BE2C (cell line): ENCODE results near the gene SLC1A5.
"Not testable (repeated sequence)": the region's sequence is repeated elsewhere in the genome, so short reads cannot be mapped to it uniquely, and the experiment has no call there.

Source experiments
- DNase-seq: peaks from one replicate; pipeline ENCODE4 v3.0.0-alpha.2; 2020
- H3K27me3 ChIP-seq: fragments of 250-450 bp; sonication (Bioruptor Pico); 2 replicates; pipeline ENCODE4 v1.5.1; 2020; ENCODE audit warnings: mild to moderate bottlenecking
- H3K36me3 ChIP-seq: fragments of 250-450 bp; sonication (Bioruptor Pico); 2 replicates; pipeline ENCODE4 v1.5.1; 2020; ENCODE audit warnings: mild to moderate bottlenecking
- H3K4me1 ChIP-seq: fragments of 250-450 bp; sonication (Bioruptor Pico); 2 replicates; pipeline ENCODE4 v1.5.1; 2020
- H3K4me3 ChIP-seq: 2 replicates; pipeline ENCODE4 v1.5.1; 2011; ENCODE audit warnings: low read depth, low read length
- H3K9me3 ChIP-seq: fragments of 250-450 bp; sonication (Bioruptor Pico); 2 replicates; pipeline ENCODE4 v1.5.1; 2020
- CTCF ChIP-seq: IDR thresholded peaks from 2 replicates; pipeline ENCODE4 v1.5.1; 2012; ENCODE audit warnings: mild to moderate bottlenecking, low read depth, low read length

Gene SLC1A5

GRCh38 chr19:46764817-46765291 lies 23.5 kb downstream of the SLC1A5 start:
- no peaks in the 10 kb centered on the region for H3K9me3 ChIP-seq
- no peaks in the 10 kb centered on the region for H3K27me3 ChIP-seq
- no peak for DNase-seq
- H3K4me3 ChIP-seq: no peak overlapping the region
- no peaks in the 10 kb centered on the region for H3K36me3 ChIP-seq
- no peak for TF ChIP-seq CTCF
- H3K4me1 ChIP-seq: no peaks in the 10 kb centered on the region

GRCh38 chr19:46762245-46762890 lies 26.0 kb downstream of the SLC1A5 start:
- TF ChIP-seq CTCF: no peak
- H3K27me3 ChIP-seq: no peaks in the 10 kb centered on the region

GRCh38 chr19:46761418-46761831 lies 27.0 kb downstream of the SLC1A5 start:
- peaks cover 3% of the 10 kb centered on the region; the same call in 1 of the 2 replicates for H3K36me3 ChIP-seq
- no peak for DNase-seq
- H3K27me3 ChIP-seq: no peaks in the 10 kb centered on the region
- H3K4me1 ChIP-seq: no peaks in the 10 kb centered on the region
- no peak for TF ChIP-seq CTCF
- no peak overlapping the region for H3K4me3 ChIP-seq
- no peaks in the 10 kb centered on the region for H3K9me3 ChIP-seq

More at GRCh38 chr19:46762245-46762890, 26.0 kb downstream of the SLC1A5 start:
- Histone ChIP-seq H3K4me1 (no peaks in the 10 kb centered on the region), H3K4me3 (no peak overlapping the region), H3K36me3 (peaks cover 3% of the 10 kb centered on the region; the same call in 1 of the 2 replicates), H3K9me3 (no peaks in the 10 kb centered on the region)
- no peak for DNase-seq

GRCh38 chr19:46760897-46761296 lies 27.5 kb downstream of the SLC1A5 start:
- not testable (repeated sequence) for H3K27me3 ChIP-seq, DNase-seq, H3K4me3 ChIP-seq, H3K9me3 ChIP-seq, H3K4me1 ChIP-seq, H3K36me3 ChIP-seq

GRCh38 chr19:46760363-46760762 lies 28.0 kb downstream of the SLC1A5 start:
- TF ChIP-seq CTCF: no peak
- Histone ChIP-seq H3K4me1 (no peaks in the 10 kb centered on the region), H3K36me3 (peaks cover 3% of the 10 kb centered on the region; the same call in 1 of the 2 replicates), H3K9me3 (no peaks in the 10 kb centered on the region), H3K4me3 (no peak overlapping the region), H3K27me3 (no peaks in the 10 kb centered on the region)
- no peak for DNase-seq

- H3K36me3 ChIP-seq: peaks cover 3% of the 10 kb centered on the region; the same call in 1 of the 2 replicates
- no peaks in the 10 kb centered on the region for H3K27me3 ChIP-seq
- H3K9me3 ChIP-seq: no peaks in the 10 kb centered on the region
- no peak for TF ChIP-seq CTCF
- DNase-seq: no peak
- H3K4me1 ChIP-seq: no peaks in the 10 kb centered on the region
- H3K4me3 ChIP-seq: no peak overlapping the region
Measured at GRCh38 chr19:46759817-46760333, 28.5 kb downstream of the SLC1A5 start.
